GM13977 (cell line): ENCODE data around the gene PPP1R9A.

Experiments used
- DNase-seq: peaks from one replicate; pipeline ENCODE4 v3.0.0; 2012; ENCODE audit warnings: low spot score
- CTCF ChIP-seq: IDR thresholded peaks from 2 replicates; pipeline ENCODE4 v1.5.1; 2012; ENCODE audit warnings: mild to moderate bottlenecking, control low read depth; ENCODE audit not compliant: insufficient read depth; ENCODE audit errors: extremely low read depth, missing control alignments
- in situ Hi-C: fragments of 300-500 bp; cut with MboI; formaldehyde crosslinking; loops from one replicate; pipeline ENCODE4 v1.12.0; 2022; ENCODE audit warnings: low sequenced_read_pairs, low pct_unique_long_range_greater_than_20kb, mixed read lengths, inconsistent platforms; ENCODE audit not compliant: unreplicated experiment

The PPP1R9A gene

GRCh38 chr7:95105627-95106026, 198.2 kb downstream of the PPP1R9A start:
- DNase-seq, result no peak
- in situ Hi-C loops, result no loop called here
- no peak for TF ChIP-seq CTCF

GRCh38 chr7:95106401-95106800, 199.0 kb downstream of the PPP1R9A start:
- TF ChIP-seq CTCF, result no peak
- DNase-seq, result no peak

GRCh38 chr7:95110707-95111106, 203.3 kb downstream of the PPP1R9A start:
- DNase-seq, result no peak
- in situ Hi-C loops, result no loop called here
- TF ChIP-seq CTCF, result no peak

More at GRCh38 chr7:95106401-95106800, 199.0 kb downstream of the PPP1R9A start:
- in situ Hi-C loops, result no loop called here

GRCh38 chr7:95113590-95113989, 206.2 kb downstream of the PPP1R9A start:
- TF ChIP-seq CTCF, result no peak
- in situ Hi-C loops, result no loop called here
- DNase-seq, result no peak

- no peak for DNase-seq
- in situ Hi-C loops, result no loop called here
- no peak for TF ChIP-seq CTCF
Measured at GRCh38 chr7:95126053-95126709, 218.8 kb downstream of the PPP1R9A start.

- no peak for TF ChIP-seq CTCF
- no peak for DNase-seq
- in situ Hi-C loops, result no loop called here
Measured at GRCh38 chr7:95132500-95132899, 225.1 kb downstream of the PPP1R9A start.
